ENCODE results near the gene FBXO47.

GRCh38 chr17:39014044-39014794, 47.0 kb upstream of the FBXO47 start:
- TF ChIP-seq, protein P1, sequence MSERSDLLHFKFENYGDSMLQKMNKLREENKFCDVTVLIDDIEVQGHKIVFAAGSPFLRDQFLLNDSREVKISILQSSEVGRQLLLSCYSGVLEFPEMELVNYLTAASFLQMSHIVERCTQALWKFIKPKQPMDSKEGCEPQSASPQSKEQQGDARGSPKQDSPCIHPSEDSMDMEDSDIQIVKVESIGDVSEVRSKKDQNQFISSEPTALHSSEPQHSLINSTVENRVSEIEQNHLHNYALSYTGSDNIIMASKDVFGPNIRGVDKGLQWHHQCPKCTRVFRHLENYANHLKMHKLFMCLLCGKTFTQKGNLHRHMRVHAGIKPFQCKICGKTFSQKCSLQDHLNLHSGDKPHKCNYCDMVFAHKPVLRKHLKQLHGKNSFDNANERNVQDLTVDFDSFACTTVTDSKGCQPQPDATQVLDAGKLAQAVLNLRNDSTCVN (tag by site-specific recombination; optimal IDR thresholded peaks at IDR 0.05) = no peak
- TF ChIP-seq ZNF266 (tag by site-specific recombination; IDR thresholded peaks at IDR 0.05; ENCODE audit: low read depth) (no peak), CTCF (tag by site-specific recombination; IDR thresholded peaks at IDR 0.05) (no peak), ZNF221 (tag by site-specific recombination; IDR thresholded peaks at IDR 0.05; ENCODE audit: borderline replicate concordance) (no peak), ZBTB49 (tag by site-specific recombination; IDR thresholded peaks at IDR 0.05; ENCODE audit: low read depth) (no peak), ZNF580 (tag by site-specific recombination; IDR thresholded peaks at IDR 0.05) (no peak), ZNF146 (tag by site-specific recombination; IDR thresholded peaks at IDR 0.05) (no peak)
- TF ChIP-seq, protein P2, sequence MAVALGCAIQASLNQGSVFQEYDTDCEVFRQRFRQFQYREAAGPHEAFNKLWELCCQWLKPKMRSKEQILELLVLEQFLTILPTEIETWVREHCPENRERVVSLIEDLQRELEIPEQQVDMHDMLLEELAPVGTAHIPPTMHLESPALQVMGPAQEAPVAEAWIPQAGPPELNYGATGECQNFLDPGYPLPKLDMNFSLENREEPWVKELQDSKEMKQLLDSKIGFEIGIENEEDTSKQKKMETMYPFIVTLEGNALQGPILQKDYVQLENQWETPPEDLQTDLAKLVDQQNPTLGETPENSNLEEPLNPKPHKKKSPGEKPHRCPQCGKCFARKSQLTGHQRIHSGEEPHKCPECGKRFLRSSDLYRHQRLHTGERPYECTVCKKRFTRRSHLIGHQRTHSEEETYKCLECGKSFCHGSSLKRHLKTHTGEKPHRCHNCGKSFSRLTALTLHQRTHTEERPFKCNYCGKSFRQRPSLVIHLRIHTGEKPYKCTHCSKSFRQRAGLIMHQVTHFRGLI (tag by site-specific recombination; IDR thresholded peaks at IDR 0.05) = no peak
- TF ChIP-seq, protein P3, sequence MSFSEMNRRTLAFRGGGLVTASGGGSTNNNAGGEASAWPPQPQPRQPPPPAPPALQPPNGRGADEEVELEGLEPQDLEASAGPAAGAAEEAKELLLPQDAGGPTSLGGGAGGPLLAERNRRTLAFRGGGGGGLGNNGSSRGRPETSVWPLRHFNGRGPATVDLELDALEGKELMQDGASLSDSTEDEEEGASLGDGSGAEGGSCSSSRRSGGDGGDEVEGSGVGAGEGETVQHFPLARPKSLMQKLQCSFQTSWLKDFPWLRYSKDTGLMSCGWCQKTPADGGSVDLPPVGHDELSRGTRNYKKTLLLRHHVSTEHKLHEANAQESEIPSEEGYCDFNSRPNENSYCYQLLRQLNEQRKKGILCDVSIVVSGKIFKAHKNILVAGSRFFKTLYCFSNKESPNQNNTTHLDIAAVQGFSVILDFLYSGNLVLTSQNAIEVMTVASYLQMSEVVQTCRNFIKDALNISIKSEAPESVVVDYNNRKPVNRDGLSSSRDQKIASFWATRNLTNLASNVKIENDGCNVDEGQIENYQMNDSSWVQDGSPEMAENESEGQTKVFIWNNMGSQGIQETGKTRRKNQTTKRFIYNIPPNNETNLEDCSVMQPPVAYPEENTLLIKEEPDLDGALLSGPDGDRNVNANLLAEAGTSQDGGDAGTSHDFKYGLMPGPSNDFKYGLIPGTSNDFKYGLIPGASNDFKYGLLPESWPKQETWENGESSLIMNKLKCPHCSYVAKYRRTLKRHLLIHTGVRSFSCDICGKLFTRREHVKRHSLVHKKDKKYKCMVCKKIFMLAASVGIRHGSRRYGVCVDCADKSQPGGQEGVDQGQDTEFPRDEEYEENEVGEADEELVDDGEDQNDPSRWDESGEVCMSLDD (tag by site-specific recombination; IDR thresholded peaks at IDR 0.05) = no peak

All from HEK293 (cell line).